ENCODE measurements around the gene ZNF385A.

Gene ZNF385A

GRCh38 chr12:54352022-54352531, 32.5 kb downstream of the ZNF385A start:
- FAIRE-seq = no peak
- DNase-seq (ENCODE audit: insufficient read length, low spot score) = no peak
- TF ChIP-seq CTCF (IDR thresholded peaks at IDR 0.05; ENCODE audit: insufficient read depth, missing control alignments) = no peak

- no peak for TF ChIP-seq CTCF (IDR thresholded peaks at IDR 0.05; ENCODE audit: insufficient read depth, missing control alignments)
- DNase-seq (ENCODE audit: insufficient read length, low spot score) (no peak), FAIRE-seq (no peak)
These were observed 33.2 kb downstream of the ZNF385A start for GRCh38 chr12:54351341-54351740.

DNA sequence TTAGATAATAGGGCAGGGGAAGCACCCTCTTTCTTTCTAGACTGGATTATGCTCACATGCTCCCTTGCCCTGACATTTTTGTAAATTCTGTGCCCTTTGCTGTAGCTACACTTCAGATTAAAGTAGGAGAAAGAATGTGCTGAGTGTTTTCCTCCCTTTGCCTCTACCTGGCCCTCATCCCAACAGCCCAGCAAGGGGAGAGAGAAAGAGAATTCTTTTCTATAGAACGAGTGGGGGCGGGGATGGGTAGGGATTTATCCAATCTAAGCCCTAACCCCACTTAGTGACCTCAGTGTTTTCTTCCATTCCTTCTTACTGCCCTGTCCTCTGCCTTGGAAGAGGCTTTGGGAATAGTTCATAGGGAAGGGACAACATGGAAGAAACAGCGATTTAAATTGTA, 33.8 kb downstream of the ZNF385A start:
- FAIRE-seq = no peak
- DNase-seq (ENCODE audit: insufficient read length, low spot score) = no peak

DNA sequence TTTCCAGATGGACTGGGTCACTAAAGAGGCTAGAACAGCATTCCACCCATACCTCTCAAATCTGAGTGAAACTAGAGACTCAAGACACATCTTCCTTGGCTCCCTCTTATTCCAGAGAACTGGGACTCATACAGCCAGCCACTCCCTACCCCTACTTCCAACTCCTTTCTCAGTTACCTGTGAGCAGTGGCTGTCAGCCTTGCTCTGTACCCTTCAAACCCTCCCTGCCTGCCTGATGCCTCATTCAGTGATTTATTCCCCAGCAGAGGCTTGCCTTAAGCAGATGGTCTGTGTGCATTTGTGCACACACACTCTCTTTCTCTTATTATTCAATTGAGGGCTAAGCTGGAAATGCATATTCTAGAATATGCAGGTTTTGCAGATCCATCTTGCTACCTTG, 34.9 kb downstream of the ZNF385A start:
- no peak for DNase-seq (ENCODE audit: insufficient read length, low spot score)
- no peak for TF ChIP-seq CTCF (IDR thresholded peaks at IDR 0.05; ENCODE audit: insufficient read depth, missing control alignments)
- FAIRE-seq = no peak

More for the DNA sequence above, 33.8 kb downstream of the ZNF385A start:
- TF ChIP-seq CTCF (IDR thresholded peaks at IDR 0.05; ENCODE audit: insufficient read depth, missing control alignments) = no peak

DNA sequence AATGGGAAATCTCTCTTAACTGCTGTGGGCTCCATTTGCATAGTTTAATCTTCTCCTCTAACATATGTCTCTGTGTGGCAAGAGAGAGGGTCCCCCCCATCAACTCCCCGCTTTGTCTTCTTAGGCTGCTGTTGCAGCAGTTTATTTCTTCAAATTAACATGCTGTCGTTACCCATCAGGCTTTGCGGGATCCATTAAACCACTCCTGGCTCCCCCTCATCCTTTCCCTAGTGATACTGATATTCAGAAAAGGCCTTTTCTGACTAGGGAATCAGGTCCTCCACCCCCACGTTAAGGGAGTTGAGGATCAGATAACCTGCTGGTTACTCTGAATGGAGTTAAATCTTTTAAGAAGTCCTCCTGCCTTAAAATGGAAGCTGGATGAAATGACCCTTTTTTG, 35.5 kb downstream of the ZNF385A start:
- TF ChIP-seq CTCF (IDR thresholded peaks at IDR 0.05; ENCODE audit: insufficient read depth, missing control alignments) = no peak
- DNase-seq (ENCODE audit: insufficient read length, low spot score) (no peak), FAIRE-seq (no peak)

- FAIRE-seq = no peak
- DNase-seq (ENCODE audit: insufficient read length, low spot score) = no peak
- TF ChIP-seq CTCF (IDR thresholded peaks at IDR 0.05; ENCODE audit: insufficient read depth, missing control alignments) = no peak
These were observed 42.9 kb downstream of the ZNF385A start for GRCh38 chr12:54341378-54342300.

DNA sequence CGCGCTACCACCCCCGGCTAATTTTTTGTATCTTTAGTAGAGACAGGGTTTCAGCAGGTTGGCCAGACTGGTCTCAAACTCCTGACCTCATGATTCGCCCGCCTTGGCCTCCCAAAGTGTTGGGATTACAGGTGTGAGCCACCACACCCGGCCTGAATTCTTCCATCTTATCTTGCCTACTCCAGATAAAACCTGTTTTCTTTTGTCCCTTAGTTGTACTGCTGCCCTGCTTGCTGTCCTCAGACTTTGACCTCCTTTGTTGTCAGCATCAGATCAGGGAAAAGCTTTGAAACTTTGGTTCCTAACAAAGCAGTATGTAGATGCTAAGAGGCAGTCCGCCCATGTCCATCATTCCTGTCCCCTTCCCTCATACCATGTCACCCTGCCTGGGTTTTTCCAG, 43.7 kb downstream of the ZNF385A start:
- no peak for FAIRE-seq
- DNase-seq (ENCODE audit: insufficient read length, low spot score) = no peak
- no peak for TF ChIP-seq CTCF (IDR thresholded peaks at IDR 0.05; ENCODE audit: insufficient read depth, missing control alignments)

All from D721Med (cell line).